Calu3 (cell line): Measurements from ENCODE around the gene OR2M3. TPM values are rescaled to one million over a fixed set of nuclear protein-coding genes. Genes with fewer than 3 reads are reported as not detected.

Experiments
- Bru-seq: library from RNA; stranded (reverse); fragments of 400-500 nt; gene quantifications from one replicate; lab custom pipeline; 2021; lab: Mats Ljungman, UMichigan
- BruChase-seq, 2 experiments: library from RNA; stranded (reverse); fragments of 400-500 nt; gene quantifications; one replicate each; lab custom pipeline; 2021; lab: Mats Ljungman, UMichigan
- BruUV-seq: library from RNA; stranded (reverse); fragments of 400-500 nt; replicated peaks from 2 replicates; lab custom pipeline; 2021; lab: Mats Ljungman, UMichigan
- CTCF ChIA-PET: fragments of 300-600 bp; sonication (Branson Sonifier 250); formaldehyde crosslinking; loops from one replicate; lab custom pipeline; 2022; ENCODE audit warnings: antibody characterized with exemption; lab: Charles Lee
- DNase-seq: peaks from one replicate; pipeline ENCODE4 v3.0.0; 2022
- H3K27ac Mint-ChIP-seq: one replicate; pipeline ENCODE4 v1.8.0; 2022; ENCODE audit warnings: mixed read lengths; ENCODE audit not compliant: unreplicated experiment
- H3K27me3 Mint-ChIP-seq: one replicate; pipeline ENCODE4 v1.8.0; 2022; ENCODE audit warnings: mixed read lengths; ENCODE audit not compliant: unreplicated experiment
- H3K36me3 Mint-ChIP-seq: one replicate; pipeline ENCODE4 v1.8.0; 2022; ENCODE audit warnings: mild to moderate bottlenecking, moderate library complexity, mixed read lengths; ENCODE audit not compliant: insufficient read depth, unreplicated experiment
- H3K4me1 Mint-ChIP-seq: one replicate; pipeline ENCODE4 v1.8.0; 2022; ENCODE audit warnings: mild to moderate bottlenecking, low read depth, mixed read lengths; ENCODE audit not compliant: unreplicated experiment
- H3K4me3 Mint-ChIP-seq: one replicate; pipeline ENCODE4 v1.8.0; 2022; ENCODE audit warnings: mild to moderate bottlenecking, low read depth, moderate library complexity, mixed read lengths; ENCODE audit not compliant: unreplicated experiment
- H3K9me3 Mint-ChIP-seq: one replicate; pipeline ENCODE4 v1.8.0; 2022; ENCODE audit warnings: low read depth, mixed read lengths; ENCODE audit not compliant: unreplicated experiment
- CTCF ChIP-seq: fragments of 200-600 bp; IDR thresholded peaks from one replicate; pipeline ENCODE4 v1.8.0; 2022; ENCODE audit warnings: antibody characterized with exemption; ENCODE audit not compliant: unreplicated experiment
- intact Hi-C: fragments of 100-400 bp; cut with micrococcal nuclease; formaldehyde crosslinking; loops from one replicate; pipeline ENCODE4 v1.10.0; 2022; ENCODE audit not compliant: unreplicated experiment
- long read RNA-seq: library from polyadenylated mRNA; stranded (forward); transcript quantifications from one replicate; pipeline ENCODE4 v2.0.0, GENCODE V29; 2022
- total RNA-seq: library from RNA; stranded (reverse); gene quantifications from 2 replicates; pipeline ENCODE4 v1.2.3, GENCODE V29; 2022

OR2M3 gene
- total RNA-seq (not detected in 2 replicates), Bru-seq, nascent RNA (not detected), BruChase-seq, experiment 1, labeled RNA remaining after a 6-hour chase (percentile 8 among the genes with signal in this experiment), BruChase-seq, experiment 2, labeled RNA remaining after a 2-hour chase (not detected)
- long read RNA-seq = 0 reads

- Mint-ChIP-seq H3K4me3 (no peak within 1 kb of the TSS), H3K27me3 (no peaks in the 10 kb centered on the region), H3K27ac (no peak within 1 kb of the TSS), H3K36me3 (no peaks in the 10 kb centered on the region), H3K9me3 (peaks cover 12% of the 10 kb centered on the region), H3K4me1 (no peaks in the 10 kb centered on the region)
- intact Hi-C loops = no loop called here
- CTCF ChIA-PET = no interaction called here
- TF ChIP-seq CTCF = no peak
- DNase-seq = no peak
- BruUV-seq = no TSS peak
Measured at GRCh38 chr1:248196965-248197364, at the start of gene OR2M3. OR2M3 (plus strand) TSS chr1:248197265; CDS start chr1:248203068, 5,803 bp downstream.

- no peak for TF ChIP-seq CTCF
- BruUV-seq = no TSS peak
- no peak for DNase-seq
- H3K36me3 Mint-ChIP-seq = no peaks in the 10 kb centered on the region
- no peak overlapping the region for H3K4me3 Mint-ChIP-seq
- intact Hi-C loops = no loop called here
- H3K4me1 Mint-ChIP-seq = no peaks in the 10 kb centered on the region
- peaks cover 18% of the 10 kb centered on the region for H3K9me3 Mint-ChIP-seq
- CTCF ChIA-PET = no interaction called here
- H3K27me3 Mint-ChIP-seq = no peaks in the 10 kb centered on the region
- H3K27ac Mint-ChIP-seq = no peak overlapping the region
Measured at GRCh38 chr1:248152056-248152827, 44.8 kb upstream of the OR2M3 start.

- BruUV-seq = no TSS peak
- Mint-ChIP-seq H3K9me3 (peaks cover 9% of the 10 kb centered on the region), H3K27ac (no peak overlapping the region), H3K36me3 (no peaks in the 10 kb centered on the region), H3K4me1 (no peaks in the 10 kb centered on the region), H3K4me3 (no peak overlapping the region), H3K27me3 (no peaks in the 10 kb centered on the region)
- DNase-seq = no peak
- intact Hi-C loops = no loop called here
- TF ChIP-seq CTCF = no peak
- CTCF ChIA-PET = no interaction called here
Measured at GRCh38 chr1:248155927-248156326, 41.1 kb upstream of the OR2M3 start.

- Mint-ChIP-seq H3K9me3 (peaks cover 10% of the 10 kb centered on the region), H3K36me3 (no peaks in the 10 kb centered on the region), H3K4me1 (no peaks in the 10 kb centered on the region), H3K4me3 (no peak overlapping the region), H3K27ac (no peak overlapping the region), H3K27me3 (no peaks in the 10 kb centered on the region)
- intact Hi-C loops = no loop called here
- BruUV-seq = no TSS peak
- DNase-seq = no peak
- TF ChIP-seq CTCF = no peak
- CTCF ChIA-PET = no interaction called here
Measured at GRCh38 chr1:248158758-248159157, 38.3 kb upstream of the OR2M3 start.
